ENCODE results near the gene CCDC47.
A peak's percentile ranks its signal among the peaks of the same experiment; 100 is the strongest.

Gene CCDC47

DNA sequence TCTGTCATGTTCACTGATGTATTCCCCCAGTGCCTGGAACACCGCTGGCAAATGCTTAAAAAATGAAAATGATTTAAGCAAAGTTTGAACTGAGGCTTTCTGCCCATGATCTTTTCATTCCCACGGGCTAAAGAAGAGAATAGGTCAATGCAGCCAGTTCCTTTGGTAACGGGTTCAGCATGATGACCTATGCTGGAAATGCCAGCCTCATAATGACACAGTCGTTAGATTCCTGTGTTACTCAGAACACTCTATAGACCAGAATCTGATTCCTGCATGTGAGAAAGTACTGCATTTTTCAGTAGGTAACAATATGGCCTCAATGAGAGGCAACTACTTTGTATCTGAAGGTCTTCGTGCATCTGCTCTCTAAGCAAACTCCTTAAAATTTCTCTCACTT lies 54.4 kb downstream of the CCDC47 start:
- DNase-seq: no peak

DNA sequence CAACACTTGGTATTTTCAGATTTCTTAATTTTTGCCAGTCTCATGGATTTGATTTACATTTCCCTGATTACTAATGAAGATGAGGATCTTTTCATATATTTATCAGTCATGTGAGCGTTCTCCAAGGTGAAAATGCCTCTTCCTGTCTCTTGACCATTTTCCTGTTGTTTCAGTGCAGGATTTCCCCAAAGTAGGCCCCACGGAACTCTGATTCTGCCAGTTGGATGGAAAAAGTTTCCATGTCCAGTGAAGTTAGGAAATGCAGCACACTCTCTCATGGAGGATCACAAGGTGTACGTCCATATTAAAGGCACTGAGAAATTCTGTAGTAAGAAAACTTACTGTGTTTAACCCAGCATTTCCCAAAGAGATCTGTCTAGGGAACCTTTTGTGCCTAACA lies 57.0 kb downstream of the CCDC47 start:
- no peak for DNase-seq

DNA sequence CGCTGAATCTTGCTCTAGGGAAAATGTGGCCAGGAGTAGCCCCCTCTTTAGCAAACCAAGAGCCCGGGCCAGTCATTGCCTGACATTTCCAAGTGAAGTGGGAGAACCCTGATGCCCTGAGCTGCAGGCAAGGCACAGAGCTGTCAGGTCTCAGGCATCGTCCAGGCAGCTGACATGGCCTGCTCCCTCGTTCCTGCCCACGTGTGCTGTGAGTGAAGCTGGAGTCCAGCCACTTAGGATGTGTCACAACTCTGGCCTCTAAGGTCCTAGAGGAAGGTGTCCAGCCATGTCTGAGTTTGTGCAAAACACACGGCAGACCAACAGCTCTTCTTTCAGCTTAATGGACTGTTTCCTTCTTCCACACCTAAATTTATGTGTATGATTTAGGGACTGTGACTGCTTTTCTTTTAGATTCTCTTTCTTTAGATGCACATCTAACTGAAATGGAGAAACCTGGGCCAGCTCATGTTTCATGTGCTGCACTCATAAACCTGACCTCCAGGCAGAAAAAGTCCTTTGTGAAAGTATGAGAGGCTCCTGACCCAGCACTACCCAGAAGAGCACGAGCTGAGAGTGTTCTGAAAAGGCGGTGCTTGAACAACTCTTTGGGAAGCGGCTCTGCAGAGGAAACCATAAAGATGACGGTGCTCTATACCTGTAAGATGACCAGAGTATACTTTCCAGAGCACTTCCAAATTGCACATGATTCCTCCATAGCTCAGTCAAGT lies 58.7 kb downstream of the CCDC47 start:
- no peak for DNase-seq

DNA sequence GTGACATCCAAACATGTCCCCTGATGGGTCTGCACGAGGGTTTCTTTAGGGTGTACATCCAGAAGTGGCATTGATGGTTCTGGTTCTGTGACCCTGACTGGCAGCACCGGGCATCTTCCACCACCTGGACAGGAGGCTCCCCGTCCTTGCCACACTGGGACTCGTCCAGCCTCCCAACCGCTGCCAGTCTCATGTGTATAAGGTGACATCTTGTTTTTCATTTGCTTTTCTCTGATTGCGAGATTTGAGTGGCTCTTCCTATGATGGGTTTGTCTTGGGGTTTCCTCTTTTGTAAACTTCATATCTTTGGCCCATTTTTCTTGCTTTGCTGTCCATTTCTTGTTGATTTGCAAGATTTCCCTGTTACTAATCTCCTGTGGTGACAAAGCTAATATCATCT lies 64.3 kb downstream of the CCDC47 start:
- no peak for DNase-seq

DNA sequence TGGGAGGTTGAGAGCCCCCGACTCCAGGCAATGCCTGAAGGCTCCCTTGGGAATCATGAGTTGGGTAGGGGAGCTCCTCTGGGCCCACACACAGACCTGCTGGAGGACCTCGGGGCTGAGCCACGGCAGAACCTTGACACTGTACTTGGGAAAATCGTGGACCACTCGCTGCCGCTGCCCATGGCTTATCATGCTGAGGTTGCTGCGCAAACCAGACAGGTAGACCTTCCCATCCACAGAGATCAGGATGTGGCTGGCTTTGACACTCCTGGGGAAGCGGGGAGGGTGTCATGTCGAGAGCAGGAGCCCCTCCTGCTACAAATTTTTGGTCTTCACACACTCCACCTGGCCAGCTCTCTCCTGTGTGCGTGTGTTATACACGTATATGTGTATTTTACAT lies 66.2 kb downstream of the CCDC47 start:
- no peak for DNase-seq

DNA sequence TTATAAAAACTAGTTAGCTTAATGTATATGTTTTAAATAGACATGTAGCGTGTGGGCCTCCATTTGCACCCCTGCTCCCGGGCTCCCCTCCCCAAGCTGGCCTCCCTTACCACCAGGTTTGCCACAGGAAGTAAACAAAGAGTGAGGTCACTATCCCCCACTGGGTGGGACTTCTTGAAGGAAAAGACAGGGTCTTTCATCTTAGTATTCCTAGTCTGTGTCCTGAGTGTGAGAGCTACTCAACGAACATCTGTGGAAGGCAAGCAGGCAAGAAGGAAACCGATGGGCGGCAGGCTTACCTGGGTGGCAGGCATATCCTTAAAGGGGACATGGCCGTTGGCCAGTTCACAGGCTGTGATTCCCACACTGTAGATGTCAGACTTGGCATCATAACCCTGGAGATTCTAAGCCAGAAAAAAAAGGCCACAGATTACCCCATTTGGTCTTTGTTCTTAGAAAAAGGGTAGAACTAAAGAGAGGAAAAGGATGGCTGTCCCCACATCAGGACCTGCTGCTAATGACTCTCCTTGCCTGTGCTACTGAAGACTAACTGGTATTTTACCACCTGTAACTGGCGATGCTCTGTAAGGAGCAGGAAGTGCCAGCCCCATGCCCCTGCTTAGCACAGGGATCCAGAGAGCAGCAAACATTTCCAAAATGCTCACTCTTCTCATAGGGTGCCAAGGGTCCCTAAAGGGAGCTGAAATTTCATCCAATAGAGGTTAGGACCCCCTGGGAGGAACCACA lies 66.9 kb downstream of the CCDC47 start:
- DNase-seq: no peak

DNA sequence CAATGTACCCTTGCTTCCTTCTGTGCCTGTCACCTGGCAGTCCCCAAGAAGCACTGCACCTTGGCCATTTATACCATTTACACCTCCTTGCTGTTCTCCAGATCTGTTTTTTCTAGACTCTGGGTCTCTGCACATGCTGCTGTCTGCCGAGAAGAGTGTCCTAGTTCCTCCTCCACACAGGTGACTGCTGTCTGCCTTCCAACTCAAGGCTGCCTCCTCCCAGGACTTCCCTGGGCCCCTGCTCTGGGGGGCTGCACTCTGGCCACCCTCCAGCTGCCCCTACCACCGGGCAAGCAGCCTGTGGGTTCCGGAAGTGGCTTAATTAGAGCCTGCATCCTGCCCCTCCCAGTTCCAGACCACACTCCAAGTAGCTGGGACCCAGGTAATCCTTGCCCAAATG lies 67.7 kb downstream of the CCDC47 start:
- no peak for DNase-seq

DNA sequence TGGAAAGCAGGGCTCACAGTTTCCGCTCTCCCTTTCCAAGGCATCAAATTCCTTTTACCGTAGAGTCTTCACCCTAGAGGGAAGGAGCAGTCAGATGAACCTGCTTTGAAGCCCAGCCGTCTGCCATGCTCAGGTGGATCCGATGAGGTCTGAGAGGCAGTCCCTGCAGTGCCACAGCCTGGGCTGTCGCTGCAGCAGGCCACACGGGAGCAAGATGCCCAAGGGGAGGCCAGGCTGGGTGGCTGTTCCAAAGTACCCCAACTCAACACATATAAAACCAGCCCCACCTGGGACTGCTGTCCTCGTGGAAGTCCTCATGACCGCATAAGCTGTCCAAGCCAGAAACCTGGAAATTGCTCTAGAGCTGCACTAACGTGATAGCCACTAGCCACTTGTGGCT lies 68.6 kb downstream of the CCDC47 start:
- no peak for DNase-seq

DNA sequence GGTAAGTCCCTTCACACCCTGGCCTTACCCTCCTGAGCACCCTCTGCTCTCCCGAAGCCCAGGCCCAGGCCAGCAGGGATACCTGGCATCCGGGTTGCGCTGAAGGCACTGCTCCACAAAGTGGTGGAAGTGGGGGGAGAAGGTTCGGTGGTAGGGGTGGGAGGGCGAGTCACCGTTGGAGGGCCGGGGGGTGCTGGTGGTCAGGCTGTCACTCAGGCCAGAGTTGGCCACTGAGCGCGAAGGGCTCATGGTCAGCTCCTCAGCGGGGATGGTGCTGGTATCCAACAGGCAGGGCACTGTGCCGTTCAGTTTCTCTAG lies 69.2 kb downstream of the CCDC47 start:
- DNase-seq: no peak

DNA sequence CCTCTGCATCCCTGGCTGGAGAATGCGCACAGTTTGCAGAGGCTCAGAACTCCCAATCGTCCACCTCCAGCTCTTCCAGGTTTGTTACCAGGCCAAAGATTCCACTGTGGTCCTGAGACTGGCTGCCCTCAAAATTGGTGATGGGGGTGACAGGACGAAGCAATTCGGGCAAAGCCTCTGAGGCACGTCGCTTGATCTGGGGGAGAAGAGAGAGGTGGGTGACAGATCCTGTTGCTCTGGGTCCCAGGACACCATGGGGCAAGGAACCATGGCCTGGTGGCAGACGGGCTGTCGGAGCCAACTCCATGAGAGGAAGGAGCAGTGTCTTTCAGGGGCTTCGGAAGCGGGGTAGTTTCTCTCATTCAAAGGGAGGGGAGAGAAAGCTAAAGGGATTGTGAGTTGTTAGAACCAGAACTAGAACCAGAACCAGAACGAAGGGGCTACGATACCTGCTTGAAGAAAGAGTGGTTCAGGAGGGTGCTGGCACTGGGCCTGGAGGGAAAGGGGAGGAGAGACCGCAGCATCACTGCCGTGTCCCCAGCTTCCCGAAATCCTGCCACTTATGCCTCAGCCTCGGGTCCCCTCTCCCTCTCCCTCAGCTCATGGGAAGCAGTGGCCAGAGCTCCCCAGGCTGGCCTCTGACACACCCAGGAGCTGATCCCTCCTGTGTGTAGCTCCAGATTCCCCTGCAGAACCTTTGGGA lies 69.7 kb downstream of the CCDC47 start:
- no peak for DNase-seq

DNA sequence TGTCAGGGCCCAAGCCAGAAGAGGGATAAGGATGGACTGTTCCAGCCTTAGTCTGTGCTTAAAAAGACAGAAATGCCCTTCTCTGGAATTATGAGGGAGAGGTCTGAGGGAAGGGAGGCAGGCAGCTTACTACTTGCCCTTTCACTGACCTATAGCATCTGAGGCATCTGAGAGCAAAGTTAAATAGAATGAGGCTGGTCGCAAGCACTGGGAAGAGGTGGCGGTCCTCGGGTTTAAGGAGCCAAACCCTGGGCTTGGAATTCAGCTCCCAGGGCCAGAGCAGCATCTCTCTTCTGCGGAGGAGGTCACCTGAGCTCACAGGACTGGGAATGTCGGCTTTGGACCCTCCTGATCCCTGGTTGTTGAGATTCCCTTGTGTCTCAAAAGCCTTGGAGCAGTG lies 70.4 kb downstream of the CCDC47 start:
- no peak for DNase-seq

DNA sequence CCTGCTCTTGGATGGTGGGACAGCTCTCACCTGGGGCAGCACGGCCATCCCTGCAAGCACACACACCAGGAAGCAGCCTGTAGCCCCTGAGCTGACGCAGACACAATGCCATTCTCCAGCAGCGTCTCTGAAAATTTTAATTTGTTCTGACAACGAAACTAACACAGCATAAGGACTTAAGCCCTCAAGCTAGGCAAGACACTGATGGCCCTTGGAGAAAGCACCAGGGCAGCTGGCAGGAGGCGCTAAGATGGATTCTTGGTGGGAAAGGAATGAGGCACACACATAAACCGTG lies 70.7 kb downstream of the CCDC47 start:
- no peak for DNase-seq

DNA sequence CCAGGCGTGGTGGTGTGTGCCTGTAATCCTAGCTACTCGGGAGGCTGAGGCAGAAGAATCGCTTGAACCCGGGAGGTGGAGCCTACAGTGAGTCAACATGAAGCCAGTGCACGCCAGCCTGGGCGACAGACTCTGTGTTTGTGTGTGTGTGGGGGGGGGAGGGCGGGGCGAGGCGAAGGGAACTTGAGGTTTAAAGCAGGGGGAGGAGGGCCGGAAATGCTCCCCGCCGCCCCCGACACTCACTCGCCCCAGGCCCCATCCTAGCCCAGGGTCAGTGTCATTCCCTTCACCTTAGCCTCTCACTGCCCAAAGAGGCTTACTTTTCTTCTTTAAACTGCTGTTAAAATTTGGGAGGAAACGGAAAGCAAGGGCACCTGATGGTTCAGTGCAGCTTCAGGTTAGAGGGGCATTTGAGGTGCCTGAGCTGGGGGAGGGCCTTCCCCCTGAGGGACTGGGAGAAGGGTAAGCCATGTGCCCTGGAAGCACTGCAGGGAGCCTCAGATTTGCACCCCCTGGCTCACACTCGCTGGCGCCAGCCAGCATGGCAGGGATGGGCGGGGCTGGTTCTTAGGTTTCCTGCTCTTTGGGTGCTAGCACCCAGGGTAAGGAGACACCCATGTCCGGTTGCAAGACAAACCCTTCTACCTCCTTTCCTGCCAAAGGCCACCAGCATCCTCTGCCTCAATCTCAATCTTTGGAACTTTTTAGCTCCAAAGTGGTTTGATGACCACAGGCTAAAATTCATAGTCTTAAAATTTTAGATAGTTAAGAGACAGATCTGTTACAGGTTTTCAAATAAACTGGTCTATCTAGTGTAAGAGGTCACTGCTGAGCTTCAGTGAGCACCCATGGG lies 71.3 kb downstream of the CCDC47 start:
- DNase-seq: no peak

DNA sequence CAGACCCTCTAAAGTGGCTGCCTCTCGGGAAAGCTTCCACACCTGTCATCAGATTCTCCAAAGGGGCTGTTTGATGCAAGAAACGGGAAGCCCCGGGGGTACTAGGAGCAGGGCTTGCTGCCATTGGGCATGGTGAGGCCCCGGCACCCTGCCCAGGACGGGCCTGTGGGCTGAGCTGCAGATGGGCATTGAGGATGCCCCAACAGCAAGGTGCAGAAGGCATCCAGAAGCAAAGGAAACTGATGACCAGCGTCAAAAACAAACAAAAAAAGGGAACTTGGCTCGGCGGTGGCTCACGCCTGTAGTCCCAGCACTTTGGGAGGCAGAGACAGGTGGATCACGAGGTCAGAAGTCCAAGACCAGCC lies 72.0 kb downstream of the CCDC47 start:
- DNase-seq: no peak

DNA sequence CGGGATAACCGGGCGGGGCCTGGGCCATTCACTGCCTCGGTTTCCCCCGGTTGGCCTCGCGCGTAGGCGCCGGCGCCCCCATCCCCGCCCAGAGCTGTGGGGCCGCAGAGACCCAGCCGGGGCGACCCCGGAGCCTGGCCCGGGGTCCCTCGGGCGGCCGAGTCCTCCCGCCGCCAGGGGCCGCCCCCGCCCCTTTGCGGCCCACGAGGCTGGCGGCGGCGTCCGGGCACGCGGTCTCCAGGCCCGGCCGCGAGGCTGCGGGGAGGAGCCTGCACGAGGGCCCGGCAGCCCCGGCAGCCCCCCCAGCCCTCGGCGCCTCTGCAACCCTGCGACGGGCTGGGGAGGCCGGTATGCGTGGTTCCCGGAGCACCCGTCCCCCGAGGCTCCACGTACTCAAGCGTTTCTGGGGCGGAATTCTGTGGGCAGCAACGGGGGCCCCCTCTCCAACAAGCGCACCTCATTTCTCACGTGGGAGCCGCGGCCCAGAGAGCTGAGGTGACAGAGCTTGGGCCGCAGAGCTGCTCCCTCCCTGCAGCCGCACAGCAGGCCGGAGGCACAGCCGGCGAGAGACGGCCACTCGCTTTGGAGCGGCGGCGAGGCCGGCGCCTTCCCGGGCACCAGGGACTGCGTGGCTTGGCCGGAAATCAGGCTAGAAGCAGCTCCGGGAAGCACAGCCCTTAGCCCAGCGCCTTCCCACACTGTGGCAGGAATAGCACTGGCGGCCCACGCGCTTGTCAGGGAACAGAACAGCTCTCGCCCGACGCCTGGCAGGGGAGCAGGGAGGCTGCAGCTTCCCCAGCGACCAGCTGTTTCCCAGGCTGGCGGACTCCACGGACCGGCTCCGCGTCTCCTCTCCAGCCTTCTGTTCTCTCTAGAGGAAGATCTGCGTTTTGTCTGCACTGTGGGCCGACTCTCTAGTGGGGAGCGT lies 72.6 kb downstream of the CCDC47 start:
- no peak for DNase-seq

DNA sequence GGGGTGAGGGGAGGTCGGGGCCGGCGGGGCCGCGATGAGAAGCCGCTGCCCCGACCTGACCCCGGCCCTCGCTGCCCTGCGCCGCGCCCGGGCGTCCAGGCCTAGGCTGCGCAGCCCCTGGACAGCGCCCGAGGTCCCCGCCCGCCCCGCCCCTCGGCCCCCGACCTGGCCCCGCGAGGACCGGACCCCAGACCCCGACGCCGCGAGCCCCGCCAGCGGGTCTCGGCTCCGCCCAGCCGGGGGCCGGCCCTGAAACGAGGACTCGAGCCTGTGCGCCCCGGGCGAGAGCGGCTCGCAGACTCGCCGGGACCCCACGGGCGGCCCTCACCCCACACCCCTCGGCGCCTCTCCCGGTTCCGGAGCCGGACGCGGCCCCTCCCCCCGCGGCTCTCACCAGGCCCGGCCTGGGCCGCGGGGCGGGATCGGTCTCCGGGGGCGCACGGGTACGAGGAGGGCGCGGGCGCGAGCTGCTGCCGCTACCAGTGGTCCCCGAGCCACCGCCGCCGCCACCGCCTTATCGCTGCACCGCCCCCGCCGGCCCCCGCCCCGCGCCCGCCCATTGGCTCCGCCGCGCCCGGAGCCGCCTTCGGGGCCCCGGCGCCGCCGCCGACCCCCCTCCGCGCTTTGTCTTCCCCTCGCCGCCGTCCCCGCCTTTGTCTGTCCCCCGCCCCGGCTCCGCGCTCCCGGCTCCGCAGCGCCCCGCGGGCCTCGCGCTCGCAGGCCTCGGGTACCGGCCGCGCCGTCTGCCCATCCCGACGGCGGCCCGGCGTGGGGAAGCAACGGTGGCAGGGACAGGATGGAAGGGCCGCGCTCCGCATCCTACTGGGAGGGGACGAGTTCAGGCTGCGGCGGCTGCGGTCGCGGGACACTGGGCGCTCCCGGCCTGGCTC lies 73.5 kb downstream of the CCDC47 start, which contains the start of gene LIMD2:
LIMD2 (minus strand) TSS at position 488 of the 890 bp plus-strand sequence. CDS start 827 bp downstream, outside the sequence.
- DNase-seq: peak; percentile 3

DNA sequence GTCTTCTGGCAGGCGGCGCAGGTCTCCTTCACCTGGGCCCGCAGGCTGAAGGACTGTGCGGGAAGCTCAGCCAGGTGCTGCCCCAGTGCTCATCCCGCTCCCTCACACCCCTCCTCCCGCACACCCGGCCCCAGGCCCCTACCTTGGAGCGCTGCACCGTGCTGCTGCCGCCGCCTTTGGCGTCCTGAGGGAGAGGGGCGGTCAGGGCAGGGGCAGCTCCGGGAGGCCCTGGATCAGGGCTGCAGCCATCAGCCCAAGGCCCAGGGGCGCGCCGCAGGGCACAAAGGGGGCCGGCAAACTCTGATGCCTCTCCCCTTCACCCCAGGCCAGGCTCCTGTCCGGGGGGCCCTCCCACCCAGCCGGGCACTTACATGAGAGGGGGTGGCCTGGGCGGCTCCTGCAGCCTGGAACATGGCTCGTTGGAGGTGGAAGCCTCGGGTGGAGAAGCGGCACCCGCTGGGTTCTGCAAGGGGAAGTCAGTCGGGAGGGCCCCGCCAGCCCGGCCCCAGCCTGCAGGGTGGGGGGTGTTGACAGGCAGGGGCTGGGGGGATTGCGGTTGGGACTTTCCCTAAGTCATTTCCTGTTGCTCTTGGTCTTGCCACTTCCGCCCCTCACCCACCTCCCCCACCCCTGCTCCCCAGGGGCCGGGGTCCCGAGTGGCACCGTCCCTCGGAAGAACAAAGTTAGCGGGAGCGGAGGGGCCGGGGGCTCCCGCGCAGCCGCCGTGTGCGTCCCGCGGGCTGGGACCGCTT lies 74.3 kb downstream of the CCDC47 start:
- no peak for DNase-seq

DNA sequence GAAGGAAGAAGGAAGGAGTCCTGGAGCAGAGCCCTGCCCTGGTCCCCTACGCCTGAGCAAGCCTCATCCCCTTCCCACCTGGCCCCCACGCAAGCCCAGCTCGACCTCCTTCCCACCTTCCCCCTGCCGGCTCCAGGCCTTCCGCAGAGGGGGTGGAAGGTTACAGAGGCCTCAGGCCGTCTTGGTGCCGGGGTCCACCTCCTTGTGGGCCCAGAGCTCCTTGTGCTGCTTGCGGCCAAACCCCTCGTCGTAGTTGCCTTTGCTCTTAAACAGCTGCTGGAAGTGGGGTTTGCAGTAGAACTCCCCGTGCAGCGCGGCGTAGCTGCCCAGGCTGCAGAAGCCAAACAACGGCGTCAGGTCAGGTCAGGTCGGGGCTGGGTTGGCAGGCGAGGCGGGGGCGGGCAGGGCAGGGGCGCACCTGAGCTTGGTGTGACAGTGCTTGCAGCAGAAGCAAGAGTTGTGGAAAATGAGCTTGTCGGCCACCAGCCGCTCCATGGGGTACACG lies 75.0 kb downstream of the CCDC47 start:
- no peak for DNase-seq

DNA sequence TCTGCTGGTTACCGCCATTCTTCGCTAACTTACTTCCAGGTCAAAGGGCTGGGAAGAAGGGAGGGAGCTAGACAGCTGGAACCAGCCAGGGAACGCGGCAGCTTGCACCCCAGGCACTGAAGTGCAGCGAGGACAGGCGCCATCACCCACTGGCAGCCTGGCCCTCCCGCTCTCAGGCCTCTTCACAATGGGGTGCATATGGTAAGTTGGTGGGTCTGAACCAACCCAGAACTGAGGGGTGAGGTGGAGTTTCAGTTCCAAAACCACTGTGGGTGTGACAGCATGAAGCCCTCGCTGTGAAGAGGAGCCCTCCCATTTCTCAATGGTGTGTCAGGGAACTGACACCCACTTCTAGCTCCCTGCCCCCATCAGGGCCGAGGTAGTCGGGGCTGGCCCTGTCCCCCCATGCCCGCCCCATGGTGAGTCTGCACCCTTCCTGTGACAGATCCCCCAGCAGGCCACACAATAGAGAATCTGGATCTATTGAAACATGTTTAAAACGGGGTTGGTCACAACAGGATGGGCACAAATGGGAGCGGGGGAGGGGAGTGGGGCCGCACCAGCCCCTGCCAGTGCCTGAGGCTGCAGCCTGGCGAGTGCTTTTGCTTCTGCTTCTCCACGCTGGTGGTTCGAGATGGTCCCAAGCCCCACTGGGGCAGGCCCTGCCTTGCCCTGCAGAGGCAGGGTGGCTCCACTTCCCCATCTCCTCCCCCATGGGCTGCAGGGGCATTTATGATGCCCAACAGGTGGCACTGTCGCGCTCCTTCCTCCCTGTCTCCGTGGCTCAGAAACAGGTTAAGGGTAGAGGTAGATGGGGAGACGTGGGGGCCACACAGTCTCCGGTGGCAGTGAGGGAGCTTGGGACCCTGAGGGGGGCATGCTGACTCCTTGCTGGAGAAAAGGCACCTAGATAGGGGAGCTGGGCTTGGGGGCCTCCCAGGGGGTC lies 75.8 kb downstream of the CCDC47 start:
- no peak for DNase-seq

Data from NCI-H187 treated with DMSO at 0.1 percent for 48 hours (cell line).